ENCODE results near the gene LCN10.
A peak's percentile ranks its signal among the peaks of the same experiment; 100 is the strongest.
"Not testable (repeated sequence)": the region's sequence is repeated elsewhere in the genome, so short reads cannot be mapped to it uniquely, and the experiment has no call there.

Gene LCN10

DNA sequence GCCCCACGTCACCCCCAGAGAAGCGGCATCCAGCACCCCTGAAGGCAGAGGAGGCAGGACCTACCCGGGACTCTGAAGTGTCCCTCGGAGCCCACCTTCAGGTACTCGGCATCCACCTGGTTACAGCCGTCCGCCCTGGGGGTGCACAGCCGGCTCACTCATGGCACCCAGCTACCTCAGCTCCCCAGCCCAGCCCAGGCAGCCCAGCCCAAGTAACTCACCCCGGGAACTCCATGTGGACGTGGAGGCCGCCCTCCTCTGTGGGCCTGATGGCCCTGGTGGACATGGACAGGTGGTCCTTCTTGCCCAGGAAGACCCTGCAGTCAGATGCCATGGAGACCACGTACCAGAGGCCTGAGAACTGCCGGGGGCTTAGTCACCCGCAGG lies 20.9 kb upstream of the LCN10 start:
- no peak overlapping the region for H3K4me3 Mint-ChIP-seq
- no peaks in the 10 kb centered on the region for H3K36me3 Mint-ChIP-seq
- H3K27me3 Mint-ChIP-seq: peaks cover 57% of the 10 kb centered on the region
- no peak for DNase-seq
- no peak overlapping the region for H3K27ac Mint-ChIP-seq
- CTCF ChIA-PET: interaction anchor here (1.0 to 2.1 kb wide), 2 partner anchors 15 to 24 kb away, joined by 3 to 7 read pairs; no protein-coding TSS in a partner anchor
- H3K4me1 Mint-ChIP-seq: peaks cover 9% of the 10 kb centered on the region
- no peaks in the 10 kb centered on the region for H3K9me3 Mint-ChIP-seq

DNA sequence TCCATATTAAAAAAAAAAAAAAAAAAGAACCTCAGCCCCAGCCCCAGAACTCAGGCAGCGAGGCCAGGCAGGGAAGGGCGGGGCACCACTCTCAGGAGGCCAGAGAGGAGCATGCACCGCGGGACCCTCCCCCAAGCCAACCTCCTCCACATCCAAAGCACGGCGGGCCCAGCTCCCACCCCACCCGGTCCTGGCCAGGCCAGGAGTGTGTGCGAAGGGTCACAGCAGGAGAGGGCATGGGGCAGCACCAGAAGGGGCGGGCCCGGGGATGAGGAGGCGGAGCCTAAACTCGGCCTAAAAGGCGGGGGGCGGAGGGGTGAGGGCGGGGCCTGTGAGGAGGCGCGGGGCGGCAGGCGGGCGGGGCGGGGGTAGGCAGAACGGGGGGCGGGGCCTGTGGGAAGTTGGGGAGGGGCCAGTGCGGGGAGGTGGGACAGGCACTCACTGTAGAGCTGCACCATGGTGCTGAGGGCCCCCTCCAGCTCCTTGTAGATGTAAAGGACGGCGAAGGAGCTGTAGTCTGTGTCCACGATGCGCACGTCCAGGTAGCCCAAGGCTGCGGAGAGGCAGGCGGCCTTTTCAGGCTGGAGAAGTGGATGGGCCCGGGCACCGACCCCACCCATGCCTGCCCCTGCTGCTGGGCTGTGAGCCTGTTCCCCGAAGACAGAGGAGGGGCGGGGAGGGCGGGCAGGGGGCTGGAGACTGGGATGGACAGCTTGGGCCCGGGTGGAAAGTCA lies 20.3 kb upstream of the LCN10 start:
- Mint-ChIP-seq H3K4me3 (no peak overlapping the region), H3K36me3 (no peaks in the 10 kb centered on the region), H3K27me3 (peaks cover 51% of the 10 kb centered on the region), H3K9me3 (no peaks in the 10 kb centered on the region), H3K4me1 (peaks cover 9% of the 10 kb centered on the region), H3K27ac (no peak overlapping the region)
- CTCF ChIA-PET: interaction anchor here (2.1 kb wide), 1 partner anchor 15 kb away, joined by 7 read pairs; no protein-coding TSS in a partner anchor
- DNase-seq: peak; percentile 60

DNA sequence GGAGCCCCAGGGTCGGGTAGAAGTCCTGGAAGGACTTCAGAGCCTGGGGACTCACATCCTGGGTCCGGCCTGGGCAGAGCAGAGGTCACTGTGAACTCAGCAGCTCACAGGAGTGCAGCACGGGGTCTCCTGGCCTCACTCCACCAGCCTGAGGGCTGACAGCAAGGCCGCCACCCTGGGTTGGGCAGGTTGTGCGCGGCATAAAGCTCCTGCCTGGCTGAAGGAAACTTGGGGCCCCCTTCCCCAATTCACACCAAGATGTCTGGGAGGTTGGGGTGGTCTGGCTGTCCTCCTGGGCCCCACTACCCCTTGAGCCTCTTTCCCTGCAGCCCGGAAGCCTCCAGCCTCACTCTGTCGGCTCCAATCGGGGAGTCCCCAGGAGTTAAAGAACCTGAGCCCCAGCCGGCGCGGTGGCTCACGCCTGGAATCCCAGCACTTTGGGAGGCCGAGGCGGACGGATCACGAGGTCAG lies 19.5 kb upstream of the LCN10 start:
- no peak for DNase-seq
- H3K27me3 Mint-ChIP-seq: peaks cover 43% of the 10 kb centered on the region
- no peak overlapping the region for H3K27ac Mint-ChIP-seq
- no peak overlapping the region for H3K4me3 Mint-ChIP-seq
- H3K4me1 Mint-ChIP-seq: peaks cover 9% of the 10 kb centered on the region
- no peaks in the 10 kb centered on the region for H3K36me3 Mint-ChIP-seq
- H3K9me3 Mint-ChIP-seq: no peaks in the 10 kb centered on the region
- CTCF ChIA-PET: interaction anchor here (1.6 to 2.7 kb wide), 2 partner anchors 12 to 33 kb away, joined by 5 to 8 read pairs; no protein-coding TSS in a partner anchor

DNA sequence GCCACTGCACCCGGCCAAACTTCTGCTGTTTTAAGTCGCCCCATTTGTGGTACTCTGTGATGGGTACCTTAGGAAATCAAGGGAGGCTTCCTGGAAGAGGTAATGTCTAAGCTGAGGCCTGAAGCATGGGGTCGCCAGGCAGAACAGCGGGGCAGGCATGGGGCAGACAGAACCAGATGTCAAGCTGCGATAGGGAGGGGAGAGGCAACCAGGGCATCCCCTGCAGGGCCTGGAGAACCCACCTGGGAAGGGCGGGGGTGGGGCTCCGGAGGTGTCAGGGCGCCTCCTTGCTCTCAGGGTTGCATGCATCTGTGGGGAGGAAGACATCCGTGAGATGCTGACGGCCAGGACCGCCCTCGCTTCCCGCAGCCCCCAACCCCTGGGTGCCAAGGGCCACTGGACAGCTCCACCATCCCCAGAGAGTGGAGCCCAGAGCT lies 18.8 kb upstream of the LCN10 start:
- no peak for DNase-seq
- no peaks in the 10 kb centered on the region for H3K36me3 Mint-ChIP-seq
- H3K27ac Mint-ChIP-seq: no peak overlapping the region
- CTCF ChIA-PET: interaction anchor here (0.8 to 2.7 kb wide), 5 partner anchors 11 to 273 kb away, joined by 3 to 8 read pairs (median 4); no protein-coding TSS in a partner anchor
- H3K9me3 Mint-ChIP-seq: no peaks in the 10 kb centered on the region
- H3K4me1 Mint-ChIP-seq: peaks cover 3% of the 10 kb centered on the region
- H3K4me3 Mint-ChIP-seq: no peak overlapping the region
- H3K27me3 Mint-ChIP-seq: peaks cover 38% of the 10 kb centered on the region

DNA sequence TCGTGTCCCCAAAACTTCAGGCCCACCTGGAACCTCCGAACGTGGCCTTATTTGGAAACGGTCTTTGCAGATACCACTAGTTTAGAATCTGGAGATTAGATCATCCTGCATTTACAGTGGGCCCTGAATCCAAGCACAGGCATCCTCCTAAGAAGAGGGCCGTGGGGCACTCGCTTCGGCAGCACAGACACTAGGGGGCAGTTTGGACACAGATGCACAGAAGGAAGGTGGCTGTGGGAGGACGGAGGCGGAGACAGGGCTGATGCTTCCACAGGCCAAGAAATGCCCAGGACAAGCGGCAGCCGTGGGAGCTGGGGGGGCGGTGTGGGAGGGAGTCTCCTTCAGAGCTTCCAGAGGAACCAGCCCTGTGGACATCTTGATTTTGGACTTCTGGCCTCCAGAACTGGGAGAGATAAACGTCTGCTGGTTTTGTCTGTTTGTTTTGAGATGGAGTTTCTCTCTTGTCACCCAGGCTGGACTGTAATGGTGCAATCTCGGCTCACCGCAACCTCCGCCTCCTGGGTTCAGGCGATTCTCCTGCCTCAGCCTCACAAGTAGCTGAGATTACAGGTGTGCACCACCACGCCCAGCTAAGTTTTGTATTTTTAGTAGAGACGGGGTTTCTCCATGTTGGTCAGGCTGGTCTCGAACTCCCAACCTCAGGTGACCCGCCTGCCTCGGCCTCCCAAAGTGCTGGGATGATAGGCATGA lies 18.2 kb upstream of the LCN10 start:
- peak; percentile 53 for DNase-seq

DNA sequence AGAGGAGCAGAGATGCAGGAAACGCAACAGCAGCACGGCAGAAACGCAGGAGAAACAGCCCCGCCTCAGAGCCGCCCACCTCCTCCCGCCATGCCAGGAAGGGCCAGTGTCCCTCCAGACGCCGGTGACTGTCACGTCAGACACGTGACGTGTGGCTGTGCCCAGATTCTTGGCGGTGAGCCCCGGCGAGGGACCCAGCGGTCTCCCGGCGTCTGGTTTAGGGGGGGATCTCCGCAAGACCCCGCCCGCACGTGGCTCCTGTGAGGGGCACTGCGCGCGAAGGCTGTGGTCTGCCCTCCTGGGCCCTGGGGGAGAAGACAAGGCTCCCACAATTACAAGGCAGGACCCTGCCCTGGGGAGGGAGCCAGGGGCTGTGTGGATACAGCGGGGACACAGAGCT lies 17.7 kb upstream of the LCN10 start:
- no peak overlapping the region for H3K27ac Mint-ChIP-seq
- peaks cover 9% of the 10 kb centered on the region for H3K9me3 Mint-ChIP-seq
- H3K4me1 Mint-ChIP-seq: no peaks in the 10 kb centered on the region
- peaks cover 41% of the 10 kb centered on the region for H3K27me3 Mint-ChIP-seq
- CTCF ChIA-PET: interaction anchor here (1.1 to 2.7 kb wide), 5 partner anchors 9 to 274 kb away, joined by 3 to 8 read pairs (median 4); no protein-coding TSS in a partner anchor
- DNase-seq: no peak
- H3K36me3 Mint-ChIP-seq: no peaks in the 10 kb centered on the region
- H3K4me3 Mint-ChIP-seq: no peak overlapping the region

More for the DNA sequence above, 18.2 kb upstream of the LCN10 start:
- H3K9me3 Mint-ChIP-seq, H3K4me3 Mint-ChIP-seq, H3K4me1 Mint-ChIP-seq, H3K27ac Mint-ChIP-seq, H3K36me3 Mint-ChIP-seq: not testable (repeated sequence)
- H3K27me3 Mint-ChIP-seq: peaks cover 38% of the 10 kb centered on the region
- CTCF ChIA-PET: interaction anchor here (0.8 to 2.7 kb wide), 7 partner anchors 8 to 273 kb away, joined by 3 to 8 read pairs (median 4); no protein-coding TSS in a partner anchor

DNA sequence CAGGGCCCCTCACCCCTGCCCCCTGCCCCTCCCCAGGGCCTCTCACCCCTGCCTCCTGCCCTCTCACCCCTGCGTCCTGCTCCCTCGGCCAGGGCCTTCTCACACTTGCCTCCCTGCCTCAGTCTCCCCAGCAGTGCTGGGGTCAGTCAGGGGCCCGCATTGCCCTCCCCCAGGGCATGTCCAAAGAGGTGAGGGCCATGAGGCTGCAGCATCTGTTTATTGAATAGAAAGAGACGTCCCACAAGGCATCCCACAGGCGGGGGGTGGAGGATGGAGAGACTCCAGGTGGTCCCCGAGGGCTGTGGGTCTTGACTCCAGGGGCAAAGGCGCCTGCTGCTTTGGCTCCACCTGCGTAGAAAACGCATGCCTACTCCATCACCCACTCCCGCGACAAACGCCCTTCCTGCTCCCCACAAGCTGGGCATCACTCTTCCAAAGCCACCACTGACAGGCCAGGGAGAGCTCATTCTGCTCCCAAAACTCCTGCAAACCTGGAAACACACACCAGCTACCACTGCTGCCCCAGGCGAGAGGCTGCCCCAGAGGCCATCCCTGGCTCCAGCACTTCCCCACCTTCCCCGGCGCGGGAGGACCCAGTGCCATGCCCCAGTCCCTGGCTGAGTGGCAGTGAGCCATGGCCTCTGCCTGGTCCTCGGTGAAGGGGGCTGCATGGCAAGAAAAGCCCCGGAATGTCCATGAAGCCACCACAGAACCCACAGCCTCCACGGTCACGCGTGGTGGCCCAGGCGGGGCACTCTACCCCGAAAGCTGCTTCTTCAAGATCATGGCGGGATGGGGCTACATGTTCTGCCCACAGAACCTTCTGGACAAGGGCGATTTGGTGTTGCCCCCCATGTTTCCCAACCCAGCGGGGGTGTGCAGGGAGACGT lies 16.9 kb upstream of the LCN10 start:
- H3K27ac Mint-ChIP-seq: no peak overlapping the region
- peaks cover 11% of the 10 kb centered on the region for H3K9me3 Mint-ChIP-seq
- H3K27me3 Mint-ChIP-seq: peaks cover 43% of the 10 kb centered on the region
- no peaks in the 10 kb centered on the region for H3K4me1 Mint-ChIP-seq
- DNase-seq: no peak
- CTCF ChIA-PET: interaction anchor here (0.8 to 2.7 kb wide), 4 partner anchors 9 to 31 kb away, joined by 3 to 8 read pairs (median 4); no protein-coding TSS in a partner anchor
- no peaks in the 10 kb centered on the region for H3K36me3 Mint-ChIP-seq
- H3K4me3 Mint-ChIP-seq: no peak overlapping the region

DNA sequence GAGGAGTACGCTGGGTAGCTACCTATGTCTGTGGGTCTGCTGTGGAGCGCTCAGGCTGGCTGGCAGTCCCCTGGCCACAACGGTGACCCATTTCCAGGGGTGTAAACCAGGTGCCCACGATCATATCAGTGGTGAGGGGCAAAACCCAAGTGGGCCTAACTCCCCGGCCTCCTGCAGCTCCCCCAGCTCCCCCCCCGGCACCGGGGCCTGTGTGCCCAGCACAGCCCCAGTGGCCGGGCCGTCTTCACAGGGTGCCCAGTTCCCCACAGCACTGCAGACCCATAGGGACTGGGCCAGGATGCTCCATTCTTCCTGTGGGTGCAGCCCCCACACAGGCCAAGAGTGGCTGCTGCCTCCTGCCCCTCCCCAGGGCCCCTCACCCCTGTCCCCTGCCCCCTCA lies 16.3 kb upstream of the LCN10 start:
- no peaks in the 10 kb centered on the region for H3K4me1 Mint-ChIP-seq
- no peaks in the 10 kb centered on the region for H3K36me3 Mint-ChIP-seq
- H3K4me3 Mint-ChIP-seq: no peak overlapping the region
- peaks cover 11% of the 10 kb centered on the region for H3K9me3 Mint-ChIP-seq
- CTCF ChIA-PET: interaction anchor here (0.8 kb wide), 1 partner anchor 30 kb away, joined by 3 read pairs; no protein-coding TSS in a partner anchor
- no peak overlapping the region for H3K27ac Mint-ChIP-seq
- H3K27me3 Mint-ChIP-seq: peaks cover 43% of the 10 kb centered on the region
- DNase-seq: no peak

DNA sequence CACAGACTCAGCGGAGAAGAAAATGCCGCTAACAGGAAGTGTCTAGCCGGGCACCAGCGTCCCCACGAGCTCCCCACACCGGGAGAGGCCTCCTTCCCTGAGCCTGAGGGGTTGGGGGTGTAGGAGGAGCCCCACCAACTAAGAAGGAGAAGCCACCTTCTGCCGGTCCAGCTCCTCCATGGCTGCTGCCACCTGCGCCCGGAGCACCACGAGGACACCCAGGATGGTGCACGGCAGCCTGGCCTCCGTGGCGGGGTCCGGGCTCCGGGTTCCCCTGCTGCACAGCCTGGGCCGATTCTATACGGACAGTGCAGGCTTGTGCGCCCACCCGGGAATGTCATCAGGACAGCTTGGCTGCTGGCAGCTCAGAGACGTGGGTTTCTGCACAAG lies 15.0 kb upstream of the LCN10 start:
- CTCF ChIA-PET: interaction anchor here (0.9 to 1.3 kb wide), 3 partner anchors 14 to 29 kb away, joined by 3 read pairs; no protein-coding TSS in a partner anchor
- Mint-ChIP-seq H3K4me3 (no peak overlapping the region), H3K4me1 (no peaks in the 10 kb centered on the region), H3K36me3 (no peaks in the 10 kb centered on the region), H3K27ac (no peak overlapping the region), H3K27me3 (peaks cover 39% of the 10 kb centered on the region), H3K9me3 (peaks cover 13% of the 10 kb centered on the region)
- DNase-seq: no peak

DNA sequence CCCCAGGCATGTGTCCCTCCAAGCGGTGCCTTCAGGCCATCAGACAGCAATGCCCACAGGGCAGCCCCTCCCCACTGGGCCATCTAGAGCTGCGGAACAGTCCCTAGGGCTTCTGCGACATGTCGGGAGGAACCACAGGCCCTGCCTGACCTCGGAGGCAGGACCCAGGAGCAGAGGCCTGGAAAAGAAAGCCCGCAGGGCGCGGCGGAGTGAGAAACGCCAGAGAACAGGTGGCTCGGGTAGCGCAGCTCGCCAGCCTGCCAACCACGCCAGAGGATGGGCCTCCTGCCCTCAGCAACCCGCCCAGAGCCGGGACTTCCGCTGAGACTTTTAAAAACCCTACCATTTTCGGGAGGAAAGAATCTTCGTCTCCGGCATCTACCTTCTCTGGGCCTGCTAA lies 14.6 kb upstream of the LCN10 start:
- H3K4me3 Mint-ChIP-seq: no peak overlapping the region
- CTCF ChIA-PET: interaction anchor here (0.9 to 1.3 kb wide), 3 partner anchors 14 to 28 kb away, joined by 3 read pairs; no protein-coding TSS in a partner anchor
- H3K27me3 Mint-ChIP-seq: peaks cover 39% of the 10 kb centered on the region

DNA sequence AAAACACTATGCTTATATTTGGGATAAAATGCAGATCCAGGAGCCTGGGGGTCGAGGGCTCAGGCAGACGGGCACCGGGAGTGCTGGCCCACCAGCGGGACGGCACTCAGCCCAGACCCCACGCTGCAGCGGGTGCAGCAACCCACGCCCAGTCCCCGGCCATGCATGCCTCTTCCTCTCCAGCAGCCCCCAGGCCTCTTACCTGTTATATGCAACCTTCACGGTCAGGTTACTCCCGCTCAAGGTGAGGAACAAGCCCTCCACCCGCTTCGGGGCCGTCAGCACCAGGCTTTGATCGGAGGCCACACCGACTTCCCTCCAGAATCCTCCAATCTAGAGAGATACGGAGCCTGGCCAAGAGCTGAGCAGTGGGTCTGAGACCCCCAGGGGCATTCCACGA lies 14.1 kb upstream of the LCN10 start:
- H3K27me3 Mint-ChIP-seq: peaks cover 40% of the 10 kb centered on the region
- DNase-seq: no peak
- peaks cover 22% of the 10 kb centered on the region for H3K9me3 Mint-ChIP-seq
- no peaks in the 10 kb centered on the region for H3K36me3 Mint-ChIP-seq
- CTCF ChIA-PET: no interaction called here
- no peaks in the 10 kb centered on the region for H3K4me1 Mint-ChIP-seq
- H3K4me3 Mint-ChIP-seq: no peak overlapping the region
- H3K27ac Mint-ChIP-seq: no peak overlapping the region

More for the DNA sequence above, 14.6 kb upstream of the LCN10 start:
- Mint-ChIP-seq H3K36me3 (no peaks in the 10 kb centered on the region), H3K9me3 (peaks cover 18% of the 10 kb centered on the region), H3K27ac (no peak overlapping the region), H3K4me1 (no peaks in the 10 kb centered on the region)
- DNase-seq: no peak

DNA sequence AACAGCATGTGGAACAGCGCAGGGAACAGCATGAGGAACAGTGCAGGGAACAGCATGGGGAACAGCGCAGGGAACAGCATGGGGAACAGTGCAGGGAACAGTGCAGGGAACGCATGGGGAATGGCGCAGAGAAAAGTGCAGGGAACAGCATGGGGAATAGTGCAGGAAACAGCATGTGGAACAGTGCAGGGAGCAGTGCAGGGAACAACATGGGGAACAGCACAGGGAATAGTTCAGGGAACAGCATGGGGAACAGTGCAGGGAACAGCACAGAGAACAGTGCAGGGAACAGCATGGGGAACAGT lies 13.3 kb upstream of the LCN10 start:
- no peak for DNase-seq
- Mint-ChIP-seq H3K27ac (no peak overlapping the region), H3K4me3 (no peak overlapping the region), H3K4me1 (no peaks in the 10 kb centered on the region), H3K27me3 (peaks cover 38% of the 10 kb centered on the region), H3K9me3 (peaks cover 28% of the 10 kb centered on the region), H3K36me3 (no peaks in the 10 kb centered on the region)
- CTCF ChIA-PET: no interaction called here

DNA sequence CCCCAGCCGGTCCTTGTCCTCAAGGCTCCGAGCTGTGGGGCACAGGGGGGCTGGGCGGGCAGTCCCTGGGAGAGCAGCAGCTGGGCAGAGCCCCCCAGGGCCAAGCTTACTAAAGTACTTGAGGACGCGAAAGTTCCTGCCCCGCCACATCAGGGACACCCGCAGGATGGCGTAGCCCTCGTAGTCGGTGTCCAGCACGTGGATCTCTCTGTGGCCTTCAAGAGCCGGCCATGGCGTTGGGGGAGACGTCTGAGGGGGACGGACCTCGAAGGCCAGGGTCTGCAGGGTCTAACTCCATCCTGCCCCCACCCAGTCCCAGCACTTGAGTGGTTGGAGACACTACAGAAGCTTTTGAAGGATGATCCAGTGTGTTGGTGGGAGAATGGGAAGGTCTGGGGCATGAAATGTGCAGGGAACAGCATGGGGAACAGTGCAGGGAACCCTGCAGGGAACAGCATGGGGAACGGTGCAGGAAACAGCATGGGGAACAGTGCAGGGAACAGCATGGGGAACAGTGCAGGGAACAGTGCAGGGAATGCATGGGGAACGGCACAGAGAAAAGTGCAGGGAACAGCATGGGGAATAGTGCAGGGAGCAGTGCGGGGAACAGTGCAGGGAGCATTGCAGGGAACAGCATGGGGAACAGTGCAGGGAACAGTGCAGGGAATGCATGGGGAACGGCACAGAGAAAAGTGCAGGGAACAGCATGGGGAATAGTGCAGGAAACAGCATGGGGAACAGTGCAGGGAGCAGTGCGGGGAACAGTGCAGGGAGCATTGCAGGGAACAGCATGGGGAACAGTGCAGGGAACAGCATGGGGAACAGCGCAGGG lies 12.8 kb upstream of the LCN10 start:
- H3K4me1 Mint-ChIP-seq, CTCF ChIA-PET, H3K4me3 Mint-ChIP-seq, H3K27ac Mint-ChIP-seq, DNase-seq, H3K36me3 Mint-ChIP-seq: not testable (repeated sequence)
- Mint-ChIP-seq H3K27me3 (peaks cover 40% of the 10 kb centered on the region), H3K9me3 (peaks cover 28% of the 10 kb centered on the region)
